Urinary bladder (tissue), 4 donors: Measurements from ENCODE around the gene SAMD14. TPM values are rescaled to one million over a fixed set of nuclear protein-coding genes. Genes with fewer than 3 reads are reported as not detected.

Experiments
- DNase-seq: peaks from one replicate; pipeline ENCODE4 v3.0.0-alpha.2; 2015; ENCODE audit errors: extremely low spot score
- H3K27ac ChIP-seq: one replicate; pipeline ENCODE4 v1.5.1; 2013; ENCODE audit warnings: low read depth, mild to moderate bottlenecking, moderate library complexity
- H3K36me3 ChIP-seq: one replicate; pipeline ENCODE4 v1.6.1; 2013; ENCODE audit warnings: mild to moderate bottlenecking, moderate library complexity; ENCODE audit not compliant: insufficient read depth
- H3K4me1 ChIP-seq: one replicate; pipeline ENCODE4 v1.6.1; 2013; ENCODE audit warnings: mild to moderate bottlenecking, moderate library complexity; ENCODE audit not compliant: insufficient read depth
- H3K4me3 ChIP-seq: one replicate; pipeline ENCODE4 v1.5.1; 2013; ENCODE audit warnings: low read depth, low read length
- WGBS: extraction: QIAGEN DNeasy Blood & Tissue Kit; methylation state at CpG from one replicate; pipeline ENCODE4 v1.1.7; 2013; 5-methylcytosine and 5-hydroxymethylcytosine counted together
- polyA plus RNA-seq: library from polyadenylated mRNA; stranded (reverse); fragments of 200-250 nt; gene quantifications from one replicate; pipeline ENCODE4 v1.2.3, GENCODE V29; 2013
- total RNA-seq: library from RNA; depleted of rRNA; stranded (reverse); fragments of >200 nt; gene quantifications from one replicate; pipeline ENCODE4 v1.2.3, GENCODE V29; 2014
- donor health status: healthy with polysubstance abuse.
- donor health status: healthy.

SAMD14 gene
- total and polyA plus RNA-seq, 2 donors, result 2.2 to 3.7 TPM

DNA sequence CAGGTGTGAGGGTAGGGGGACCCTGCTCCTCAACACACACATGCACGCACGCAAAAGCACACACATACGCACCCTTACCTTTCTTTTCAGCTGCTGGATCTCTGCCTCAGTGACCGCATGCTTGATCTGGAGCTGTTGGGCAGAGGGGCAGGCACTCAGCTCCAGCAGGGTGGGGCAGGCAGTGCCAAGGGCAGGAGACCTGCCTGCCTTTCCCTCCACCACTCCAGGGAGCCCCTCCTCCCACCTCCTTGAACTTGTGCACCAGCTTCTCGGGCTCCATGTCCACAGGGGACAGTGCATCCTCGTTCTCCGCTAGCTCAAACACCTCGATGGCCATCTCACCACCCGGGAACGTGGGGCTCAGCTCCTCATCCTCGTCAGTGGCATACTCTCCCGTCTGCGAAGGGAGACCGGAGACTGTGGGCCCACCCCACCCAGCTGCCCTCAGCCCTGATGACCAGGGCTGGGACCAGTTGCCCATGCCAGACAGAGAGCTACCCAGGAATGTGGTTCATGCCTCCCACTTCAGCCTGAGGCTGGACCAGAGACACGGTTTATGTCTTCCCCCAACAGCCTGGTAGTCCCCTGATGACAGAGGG is 9.3 kb upstream of the SAMD14 start:
- Histone ChIP-seq H3K4me3 (no peak overlapping the region), H3K4me1 (no peaks in the 10 kb centered on the region), H3K27ac (no peak overlapping the region), H3K36me3 (peaks cover 9% of the 10 kb centered on the region)
- 89% methylated on average over 15 of the region's 15 CpGs for WGBS
- no peak for DNase-seq

DNA sequence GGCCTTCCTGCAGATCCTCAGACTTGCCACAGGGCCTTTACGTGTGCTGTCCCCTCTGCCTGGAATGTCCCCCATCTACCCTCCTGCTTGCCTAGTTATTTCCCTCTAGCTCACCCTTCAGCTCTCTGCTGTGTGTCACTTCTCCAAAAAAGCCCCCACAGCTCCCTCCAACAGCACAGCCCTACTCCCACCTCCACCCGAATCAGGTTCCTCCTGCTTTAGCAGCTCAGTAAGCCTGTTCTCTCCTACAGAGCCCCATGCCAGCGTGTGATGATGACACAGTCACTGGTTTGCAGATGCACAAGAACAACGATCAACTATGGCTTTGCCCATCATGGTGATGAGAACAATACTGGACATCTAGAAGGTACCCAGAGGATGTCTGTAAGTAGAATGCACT is 7.1 kb upstream of the SAMD14 start:
- H3K27ac ChIP-seq, result no peak overlapping the region
- peaks cover 9% of the 10 kb centered on the region for H3K36me3 ChIP-seq
- 89% methylated on average over 4 of the region's 4 CpGs for WGBS

DNA sequence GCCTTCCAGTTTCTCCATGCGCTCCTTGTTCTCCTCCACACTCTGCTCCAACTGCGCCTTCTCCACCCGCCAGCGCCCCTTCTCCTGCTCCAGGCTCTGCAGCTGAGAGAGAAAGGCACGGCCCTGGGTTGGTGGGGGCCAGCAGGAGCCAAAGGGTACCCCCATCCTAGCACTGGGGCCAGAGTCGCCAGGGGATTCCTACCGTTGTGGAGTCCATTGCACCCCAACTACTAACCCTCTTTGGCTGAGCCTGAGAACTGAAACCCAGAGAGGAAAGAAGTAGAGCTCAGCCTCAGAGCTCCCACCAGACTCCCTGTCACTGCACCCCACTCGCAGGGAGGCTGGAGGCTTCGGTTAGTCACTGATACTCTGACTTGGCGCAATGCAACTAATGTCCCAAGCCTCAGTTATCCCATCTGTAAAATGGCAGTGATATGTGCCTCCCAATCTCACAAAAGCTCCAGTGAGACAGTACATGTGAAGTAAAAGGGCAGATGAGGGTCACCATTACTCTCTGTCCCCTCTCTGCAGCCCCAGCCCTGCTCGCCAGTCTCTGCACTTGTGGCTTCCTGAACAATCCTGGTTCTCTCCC is 6.2 kb upstream of the SAMD14 start:
- H3K4me1 ChIP-seq, result no peaks in the 10 kb centered on the region
- WGBS, result 93% methylated on average over 11 of the region's 11 CpGs
- H3K36me3 ChIP-seq, result peaks cover 9% of the 10 kb centered on the region
- no peak for DNase-seq
- H3K4me3 ChIP-seq, result no peak overlapping the region
- no peak overlapping the region for H3K27ac ChIP-seq

More for the DNA sequence above, 7.1 kb upstream of the SAMD14 start:
- Histone ChIP-seq H3K4me3 (no peak overlapping the region), H3K4me1 (no peaks in the 10 kb centered on the region)
- DNase-seq, result no peak

DNA sequence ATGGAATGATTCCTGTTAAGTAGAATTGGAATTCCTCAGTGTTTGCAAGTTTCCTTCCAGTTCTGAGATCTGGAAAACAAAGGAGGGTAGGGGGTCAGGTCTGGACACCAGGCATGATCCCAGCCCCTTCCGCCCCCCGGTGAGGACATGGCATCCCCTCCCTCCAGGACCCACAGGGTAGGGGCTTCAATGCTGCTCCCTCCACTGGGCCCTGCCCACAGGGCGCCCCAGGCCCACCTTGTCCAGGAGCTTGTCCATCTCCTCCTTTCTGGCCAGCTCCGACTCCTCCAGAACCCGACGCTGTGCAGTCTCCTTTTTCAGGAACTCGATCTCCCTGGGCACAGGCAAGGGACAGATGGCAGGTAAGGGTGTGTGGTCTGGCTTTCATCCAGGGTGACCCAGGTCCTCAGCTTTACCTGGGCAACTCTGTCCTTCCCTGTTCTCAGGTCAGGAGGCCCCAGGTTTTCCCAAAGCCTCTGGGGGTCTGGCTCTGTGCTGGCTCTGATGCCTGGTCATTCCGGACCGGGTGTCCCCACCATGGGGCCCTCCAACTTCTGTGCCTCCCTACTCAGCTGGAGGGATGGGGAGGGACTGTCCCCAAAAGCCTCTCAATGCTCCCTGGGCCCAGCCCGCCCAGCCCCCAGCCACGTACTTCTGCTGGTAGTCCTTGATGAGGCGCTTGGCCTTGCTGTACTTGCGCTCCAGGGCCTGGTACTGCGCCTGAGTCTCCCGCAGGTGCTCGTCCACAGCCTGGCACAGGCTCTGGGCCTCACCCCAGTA is 5.5 kb upstream of the SAMD14 start:
- WGBS, result 89% methylated on average over 16 of the region's 16 CpGs
- H3K4me1 ChIP-seq, result no peaks in the 10 kb centered on the region
- DNase-seq, result no peak
- no peak overlapping the region for H3K4me3 ChIP-seq
- H3K27ac ChIP-seq, result no peak overlapping the region
- peaks cover 9% of the 10 kb centered on the region for H3K36me3 ChIP-seq

GRCh38 chr17:50134206-50135110 is 4.5 kb upstream of the SAMD14 start:
- H3K4me3 ChIP-seq, result no peak overlapping the region
- H3K27ac ChIP-seq, result no peak overlapping the region
- H3K4me1 ChIP-seq, result no peaks in the 10 kb centered on the region
- 65% methylated on average over 16 of the region's 16 CpGs for WGBS
- H3K36me3 ChIP-seq, result peaks cover 9% of the 10 kb centered on the region
- DNase-seq, result no peak

DNA sequence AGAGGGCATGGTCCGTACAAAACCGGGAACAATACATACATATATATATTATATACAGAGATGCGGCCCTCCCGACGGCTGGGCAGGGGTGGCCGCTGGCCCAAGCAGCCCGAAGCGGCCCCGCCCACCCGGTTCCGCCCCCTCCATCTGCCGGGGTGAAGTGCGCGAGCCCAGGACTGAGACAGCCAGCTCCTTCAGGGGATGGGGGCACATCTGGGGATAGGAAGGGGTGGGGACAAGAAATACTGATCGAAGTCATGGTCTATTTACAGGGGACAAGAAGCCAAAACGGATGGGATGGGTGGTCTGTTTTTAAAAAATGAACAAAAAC is 3.8 kb upstream of the SAMD14 start:
- WGBS, result 25% methylated on average over 16 of the region's 16 CpGs
- no peak for DNase-seq
- H3K4me3 ChIP-seq, result no peak overlapping the region
- H3K36me3 ChIP-seq, result peaks cover 9% of the 10 kb centered on the region
- H3K4me1 ChIP-seq, result no peaks in the 10 kb centered on the region
- H3K27ac ChIP-seq, result no peak overlapping the region

DNA sequence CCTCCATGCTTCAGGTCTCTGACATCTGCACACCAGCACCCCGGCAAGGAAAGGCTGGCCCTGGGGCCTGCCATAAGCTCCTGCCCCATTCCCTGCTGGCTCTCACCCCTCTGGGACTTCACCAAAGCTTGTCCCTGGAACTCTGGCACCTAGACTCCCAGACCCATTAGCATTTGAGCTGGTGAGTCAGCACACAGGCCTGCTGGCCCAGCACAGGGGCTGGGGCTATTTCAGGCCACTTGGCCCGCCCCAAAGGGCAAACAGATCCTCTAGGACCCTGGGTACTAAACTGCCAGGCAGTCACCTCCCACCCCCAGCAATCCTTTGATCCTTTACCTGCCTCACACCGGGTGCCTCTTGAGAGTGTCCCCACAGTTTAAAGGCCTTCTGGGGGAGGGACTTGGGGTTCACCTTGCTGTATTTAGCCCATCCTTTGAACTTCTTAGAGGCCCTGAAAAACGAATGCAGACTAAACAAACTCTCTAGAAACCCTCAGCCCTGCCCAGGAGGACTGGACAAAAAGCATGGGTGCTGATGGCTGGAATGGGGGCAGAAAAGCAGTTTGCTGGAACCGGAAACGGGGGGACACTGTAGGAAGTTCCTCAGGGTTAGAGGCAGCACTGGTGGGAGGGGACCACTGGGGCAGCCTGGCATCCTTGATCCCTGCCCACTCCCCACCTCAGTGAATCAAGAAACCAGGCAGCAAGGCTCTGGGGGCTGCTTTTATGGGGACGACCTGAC is 3.2 kb upstream of the SAMD14 start:
- Histone ChIP-seq H3K4me3 (no peak overlapping the region), H3K27ac (no peak overlapping the region), H3K36me3 (peaks cover 5% of the 10 kb centered on the region), H3K4me1 (no peaks in the 10 kb centered on the region)
- no peak for DNase-seq
- 37% methylated on average over 7 of the region's 7 CpGs for WGBS

- peaks cover 5% of the 10 kb centered on the region for H3K36me3 ChIP-seq
- WGBS, result 87% methylated on average over 6 of the region's 6 CpGs
- H3K27ac ChIP-seq, result no peak overlapping the region
- no peaks in the 10 kb centered on the region for H3K4me1 ChIP-seq
- no peak overlapping the region for H3K4me3 ChIP-seq
- no peak for DNase-seq
These were observed 2.3 kb upstream of the SAMD14 start for GRCh38 chr17:50132104-50132794.

DNA sequence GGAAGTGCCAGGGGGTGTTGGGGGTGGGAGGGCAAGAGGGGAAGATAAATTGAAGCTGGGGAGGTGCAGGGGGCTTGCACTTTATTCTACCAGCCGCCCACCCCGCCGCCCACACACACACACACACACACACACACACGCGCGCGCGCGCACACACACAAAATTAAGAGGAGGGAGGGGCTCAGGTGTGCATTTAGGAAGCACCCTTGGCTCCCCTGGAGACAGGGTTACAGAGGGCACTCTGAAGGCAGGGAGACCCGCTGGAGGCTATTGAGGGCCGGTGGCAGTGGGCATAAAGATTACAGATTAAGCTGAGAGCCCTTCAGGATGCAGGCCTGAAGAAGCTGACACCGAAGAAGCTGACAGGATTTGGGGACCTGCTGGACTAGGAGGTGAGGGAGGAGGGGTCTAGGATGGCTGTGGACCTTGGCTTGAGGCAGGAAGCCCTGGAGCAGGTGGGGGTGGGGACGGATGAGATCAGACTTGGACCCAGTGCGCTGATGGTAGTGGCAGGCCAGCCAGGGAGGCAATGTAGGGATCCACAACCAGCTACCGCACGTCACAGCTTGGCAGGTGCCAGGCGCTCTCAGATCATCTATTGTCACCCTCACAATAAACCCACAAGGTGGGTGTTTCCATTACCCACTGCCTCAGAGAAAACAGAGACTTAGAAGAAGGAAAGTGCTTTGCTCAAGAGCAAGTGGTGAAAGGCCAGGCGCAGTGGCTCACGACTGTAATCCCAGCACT is 772 bp upstream of the SAMD14 start:
- H3K27ac ChIP-seq, result no peak overlapping the region
- peaks cover 5% of the 10 kb centered on the region for H3K36me3 ChIP-seq
- no peak for DNase-seq
- H3K4me3 ChIP-seq, result no peak overlapping the region
- H3K4me1 ChIP-seq, result no peaks in the 10 kb centered on the region
- 60% methylated on average over 19 of the region's 19 CpGs for WGBS

DNA sequence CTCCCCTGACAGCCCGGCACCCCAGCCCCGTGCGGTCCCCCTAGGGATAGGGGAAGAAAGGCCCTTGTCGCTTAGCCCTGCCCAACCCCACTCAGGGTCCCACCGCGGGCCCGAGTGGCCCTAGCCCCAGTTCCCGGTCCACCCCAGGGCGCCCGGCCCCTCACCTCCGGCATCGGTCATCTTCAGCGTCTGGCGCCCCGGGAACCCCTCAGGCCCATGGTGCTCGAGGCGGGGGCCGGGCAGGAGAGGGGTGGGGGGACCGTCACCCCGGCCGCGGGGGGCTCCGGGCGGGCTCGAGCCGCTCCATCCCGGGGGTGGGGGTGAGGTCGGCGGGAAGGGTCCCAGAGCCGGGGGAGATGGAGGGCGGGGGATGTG is 620 bp downstream of the SAMD14 start:
- H3K27ac ChIP-seq, result no peak overlapping the region
- no peaks in the 10 kb centered on the region for H3K4me1 ChIP-seq
- peak overlapping the region; percentile 62 for H3K4me3 ChIP-seq
- no peak for DNase-seq
- WGBS, result 2% methylated on average over 31 of the region's 31 CpGs
- H3K36me3 ChIP-seq, result no peaks in the 10 kb centered on the region

DNA sequence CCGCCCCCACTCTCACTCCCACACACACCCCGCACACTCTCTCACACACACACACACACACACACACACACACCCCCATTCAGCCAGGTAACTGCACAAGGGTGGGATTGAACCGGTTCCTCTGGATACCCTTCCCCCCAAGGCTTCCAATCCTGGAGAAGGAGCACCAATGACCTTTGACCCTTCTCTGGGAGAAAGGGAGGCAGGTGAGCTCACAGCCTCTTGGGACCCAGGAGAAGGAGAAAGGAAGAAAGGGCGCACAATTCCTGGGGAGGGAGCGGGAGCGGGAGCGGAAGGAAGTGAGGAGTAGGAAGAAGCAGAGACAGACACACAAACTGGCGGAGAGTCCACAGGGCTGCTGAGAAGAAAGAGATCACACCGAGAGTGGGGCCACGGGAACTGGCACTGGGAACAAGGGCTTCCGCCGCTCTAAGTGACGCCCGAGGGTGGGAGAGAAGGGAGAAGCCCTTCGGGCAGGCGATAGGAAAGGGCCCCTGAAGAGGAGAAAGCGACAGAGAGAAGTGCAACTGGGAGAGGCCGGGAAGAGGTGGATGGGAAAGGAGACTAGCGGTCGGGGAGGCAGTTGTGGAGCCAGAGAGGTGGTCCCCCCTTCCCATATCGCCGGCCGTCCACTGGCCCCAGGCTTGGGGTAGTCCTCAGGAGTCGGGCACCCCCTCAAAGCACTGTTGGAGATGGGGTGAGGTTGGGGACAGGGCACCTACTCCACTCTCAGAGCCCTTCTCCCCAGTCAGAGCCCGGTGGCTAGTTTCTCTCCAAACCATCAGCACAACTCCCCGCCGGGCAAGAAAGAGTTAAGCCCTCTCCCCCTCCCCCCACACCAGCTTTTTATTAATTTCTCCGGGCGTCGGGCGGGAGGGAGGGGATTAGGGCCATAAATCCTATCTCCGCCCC is 1.3 kb downstream of the SAMD14 start:
- WGBS, result 30% methylated on average over 32 of the region's 32 CpGs
- Histone ChIP-seq H3K4me1 (no peaks in the 10 kb centered on the region), H3K4me3 (peak overlapping the region; percentile 62), H3K27ac (no peak overlapping the region), H3K36me3 (no peaks in the 10 kb centered on the region)
- no peak for DNase-seq
